SH-SY5Y (cell line): ENCODE results near the gene PUM1.

Experiments
- GATA2 ChIP-seq: IDR thresholded peaks from 2 replicates; pipeline ENCODE4 v1.6.1; 2011; ENCODE audit warnings: mild to moderate bottlenecking, low read depth, low read length
- GATA3 ChIP-seq: IDR thresholded peaks from 2 replicates; pipeline ENCODE4 v1.6.1; 2011; ENCODE audit warnings: low read depth, mild to moderate bottlenecking, low read length, moderate library complexity

The PUM1 gene

DNA sequence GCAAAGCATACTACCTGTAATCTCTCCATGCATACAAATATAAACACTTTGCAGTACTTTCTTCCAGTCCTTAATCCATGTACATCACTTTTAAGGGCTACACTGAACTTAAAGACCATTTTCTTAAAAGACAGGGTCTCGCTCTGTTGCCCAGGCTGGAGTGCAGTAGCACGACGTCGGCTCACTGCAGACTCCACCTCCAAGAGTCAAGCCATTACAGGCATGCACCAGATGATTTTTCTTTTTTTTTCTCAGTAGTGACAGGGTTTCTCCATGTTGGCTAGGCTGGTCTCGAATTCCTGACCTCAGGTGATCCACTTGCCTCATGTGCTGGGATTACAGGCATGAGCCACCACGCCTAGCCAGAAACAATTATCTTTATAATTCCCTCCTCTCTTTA is 22.9 kb downstream of the PUM1 start:
- TF ChIP-seq GATA3 (no peak), GATA2 (no peak)

DNA sequence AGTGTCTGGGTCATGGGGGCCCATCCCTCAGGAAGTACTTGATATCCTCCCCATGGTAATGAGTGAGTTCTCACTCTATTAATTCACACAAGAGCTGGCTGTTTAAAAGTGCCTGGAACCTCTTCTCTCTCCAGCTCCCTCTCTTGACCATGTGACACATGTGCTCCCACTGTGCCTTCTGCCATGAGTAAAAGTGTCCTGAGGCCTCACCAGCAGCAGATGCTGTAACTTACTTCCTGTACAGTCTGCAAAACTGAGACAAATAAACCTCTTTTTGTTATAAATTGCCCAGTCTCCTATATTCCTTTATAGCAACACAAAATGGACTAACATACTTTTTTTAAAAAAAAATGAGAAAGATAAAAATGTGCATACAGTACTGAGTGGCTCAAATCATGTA is 24.0 kb downstream of the PUM1 start:
- TF ChIP-seq GATA2, result no peak
- TF ChIP-seq GATA3, result no peak

- TF ChIP-seq GATA2 (no peak), GATA3 (no peak)
Measured at GRCh38 chr1:31040038-31040437, 25.5 kb downstream of the PUM1 start.

- TF ChIP-seq GATA3 (no peak), GATA2 (no peak)
Measured at GRCh38 chr1:31038360-31038759, 27.2 kb downstream of the PUM1 start.

GRCh38 chr1:31036749-31037500 is 28.6 kb downstream of the PUM1 start:
- no peak for TF ChIP-seq GATA3
- TF ChIP-seq GATA2, result no peak

DNA sequence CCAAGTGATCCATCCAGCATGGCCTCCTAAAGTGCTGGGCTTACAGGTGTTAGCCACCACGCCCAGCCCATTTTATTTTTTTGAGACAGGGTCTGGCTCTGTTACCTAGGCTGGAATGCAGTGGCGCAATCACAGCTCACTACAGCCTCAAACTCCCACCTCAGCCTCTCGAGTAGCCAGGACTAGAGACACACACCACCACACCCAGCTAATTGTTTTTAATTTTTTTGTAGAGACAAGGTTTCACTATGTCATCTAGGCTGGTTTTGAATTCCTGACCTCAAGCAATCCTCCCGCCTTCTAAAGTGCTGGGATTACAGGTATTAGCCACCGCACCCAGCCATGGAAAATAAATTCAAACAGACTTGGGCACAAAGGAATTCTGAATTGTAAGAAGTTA is 31.9 kb downstream of the PUM1 start:
- TF ChIP-seq GATA3, result no peak
- TF ChIP-seq GATA2, result no peak

GRCh38 chr1:31032266-31032665 is 33.3 kb downstream of the PUM1 start:
- no peak for TF ChIP-seq GATA2
- TF ChIP-seq GATA3, result no peak

GRCh38 chr1:31031330-31032143 is 34.0 kb downstream of the PUM1 start:
- TF ChIP-seq GATA3 (no peak), GATA2 (no peak)

GRCh38 chr1:31029026-31029425 is 36.5 kb downstream of the PUM1 start:
- TF ChIP-seq GATA3 (no peak), GATA2 (no peak)

GRCh38 chr1:31027693-31028526 is 37.6 kb downstream of the PUM1 start:
- TF ChIP-seq GATA2 (no peak), GATA3 (no peak)

DNA sequence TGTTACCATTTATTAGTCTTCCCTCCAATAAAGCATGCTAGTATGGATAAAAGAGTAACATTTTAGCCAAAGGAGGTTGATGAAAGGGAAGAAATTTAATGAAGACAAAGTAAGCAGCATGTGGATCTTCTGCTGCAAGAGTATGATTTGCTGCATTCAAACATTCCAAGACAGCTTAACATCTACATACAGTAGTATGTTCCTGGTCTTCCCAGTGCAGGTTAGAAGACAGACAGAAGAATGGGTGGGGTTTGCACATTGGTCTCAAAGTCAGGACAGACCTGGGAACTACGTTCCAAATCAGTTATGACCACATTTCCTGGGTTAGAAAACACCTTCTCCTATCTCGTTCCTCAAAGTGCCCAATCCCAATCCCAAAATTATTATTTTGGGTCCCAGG is 43.3 kb downstream of the PUM1 start:
- no peak for TF ChIP-seq GATA2
- TF ChIP-seq GATA3, result no peak

GRCh38 chr1:31020007-31020790 is 45.3 kb downstream of the PUM1 start:
- peak; percentile 74 for TF ChIP-seq GATA2
- peak; percentile 67 for TF ChIP-seq GATA3

- TF ChIP-seq GATA2 (no peak), GATA3 (no peak)
Measured at GRCh38 chr1:31019401-31019800, 46.1 kb downstream of the PUM1 start.
